GM23338 (cell line): Measurements from ENCODE around the gene ARRB1. TPM values are rescaled to one million over a fixed set of nuclear protein-coding genes. Genes with fewer than 3 reads are reported as not detected.
A peak's percentile ranks its signal among the peaks of the same experiment; 100 is the strongest.

Experiments
- ATAC-seq: fragments of 200-7000 bp; cut with Tn5 transposase; 3 replicates; pipeline ENCODE4 v1.9.1; 2020
- DNase-seq: peaks from one replicate; pipeline ENCODE4 v3.0.0-alpha.2; 2015; ENCODE audit warnings: low spot score
- H2AFZ ChIP-seq: fragments of 200-600 bp; sonication (generic); 2 replicates; pipeline ENCODE4 v1.8.0; 2016; ENCODE audit warnings: antibody characterized with exemption, mild to moderate bottlenecking, moderate library complexity
- H3F3A ChIP-seq: fragments of 200-600 bp; sonication (generic); replicated peaks from 2 replicates; pipeline ENCODE4 v1.8.0; 2017; ENCODE audit warnings: antibody characterized with exemption, mixed run types, low read depth
- H3K27ac ChIP-seq: fragments of 200-600 bp; sonication (generic); 2 replicates; pipeline ENCODE4 v1.6.1; 2016; ENCODE audit warnings: low read depth
- H3K27me3 ChIP-seq: fragments of 200-600 bp; sonication (generic); 2 replicates; pipeline ENCODE4 v1.8.0; 2016; ENCODE audit warnings: mild to moderate bottlenecking, mixed run types, moderate library complexity; ENCODE audit not compliant: insufficient read depth
- H3K36me3 ChIP-seq: fragments of 200-600 bp; sonication (generic); 2 replicates; pipeline ENCODE4 v1.8.0; 2016; ENCODE audit warnings: mild to moderate bottlenecking; ENCODE audit not compliant: insufficient read depth
- H3K4me1 ChIP-seq: fragments of 200-600 bp; sonication (generic); 2 replicates; pipeline ENCODE4 v1.8.0; 2016; ENCODE audit warnings: mild to moderate bottlenecking, moderate library complexity; ENCODE audit not compliant: insufficient read depth
- H3K4me2 ChIP-seq: fragments of 200-600 bp; sonication (generic); 2 replicates; pipeline ENCODE4 v1.7.1; 2017; ENCODE audit warnings: mixed run types
- H3K4me3 ChIP-seq: fragments of 200-600 bp; sonication (generic); 2 replicates; pipeline ENCODE4 v1.6.1; 2016; ENCODE audit warnings: mixed run types
- H3K79me2 ChIP-seq: fragments of 200-600 bp; sonication (generic); replicated peaks from 2 replicates; pipeline ENCODE4 v1.8.0; 2017; ENCODE audit warnings: mild to moderate bottlenecking; ENCODE audit not compliant: insufficient read depth
- H3K9me2 ChIP-seq: fragments of 200-600 bp; sonication (generic); 2 replicates; pipeline ENCODE4 v1.8.0; 2017; ENCODE audit not compliant: insufficient read depth
- H4K20me1 ChIP-seq: fragments of 200-600 bp; sonication (generic); replicated peaks from 2 replicates; pipeline ENCODE4 v1.8.0; 2017; ENCODE audit warnings: mild to moderate bottlenecking; ENCODE audit not compliant: insufficient read depth
- H3K27ac Mint-ChIP-seq: 2 replicates; pipeline ENCODE4 v1.8.0; 2020; ENCODE audit warnings: inconsistent platforms, mild to moderate bottlenecking, moderate library complexity, mixed read lengths
- H3K27me3 Mint-ChIP-seq: 3 replicates; pipeline ENCODE4 v1.8.0; 2022; ENCODE audit warnings: low read depth, mild to moderate bottlenecking, moderate library complexity, mixed read lengths, inconsistent platforms; ENCODE audit not compliant: insufficient read depth, poor library complexity
- H3K36me3 Mint-ChIP-seq: 3 replicates; pipeline ENCODE4 v1.8.0; 2021; ENCODE audit warnings: low read depth, mild to moderate bottlenecking, inconsistent platforms, moderate library complexity, mixed read lengths
- H3K4me1 Mint-ChIP-seq: 3 replicates; pipeline ENCODE4 v1.8.0; 2020; ENCODE audit warnings: mild to moderate bottlenecking, inconsistent platforms, mixed read lengths
- H3K4me3 Mint-ChIP-seq: 3 replicates; pipeline ENCODE4 v1.8.0; 2021; ENCODE audit warnings: moderate library complexity, mild to moderate bottlenecking, inconsistent platforms, mixed read lengths
- H3K9me3 Mint-ChIP-seq: 3 replicates; pipeline ENCODE4 v1.8.0; 2020; ENCODE audit warnings: moderate library complexity, mild to moderate bottlenecking, inconsistent platforms, mixed read lengths
- CREB1 ChIP-seq: fragments of 250-450 bp; sonication (Bioruptor Pico); IDR thresholded peaks from 2 replicates; pipeline ENCODE4 v1.5.0; 2020; ENCODE audit warnings: low read depth, mild to moderate bottlenecking, moderate library complexity
- CTCF ChIP-seq, 2 experiments: fragments of 200-600 bp in 1 of 2; sonication (generic) in 1 of 2; conservative IDR thresholded peaks; 2 replicates each; pipeline versions ENCODE4 v1.5.1 to v1.6.1; 2016 to 2017; ENCODE audit warnings: antibody characterized with exemption in 2 of 2, low read depth in 2 of 2, mild to moderate bottlenecking in 2 of 2, moderate library complexity in 1 of 2
- ETS1 ChIP-seq: IDR thresholded peaks from 2 replicates; pipeline ENCODE4 v1.6.1; 2016; ENCODE audit warnings: antibody characterized with exemption
- EZH2 ChIP-seq: fragments of 200-600 bp; sonication (generic); IDR thresholded peaks from one replicate; pipeline ENCODE4 v1.8.0; 2017; ENCODE audit warnings: antibody characterized with exemption, mild to moderate bottlenecking, low read depth; ENCODE audit not compliant: unreplicated experiment
- EZH2phosphoT487 ChIP-seq: fragments of 200-600 bp; sonication (generic); IDR thresholded peaks from one replicate; pipeline ENCODE4 v1.8.1; 2018; ENCODE audit warnings: antibody characterized with exemption; ENCODE audit not compliant: unreplicated experiment
- JUNB ChIP-seq: IDR thresholded peaks from one replicate; pipeline ENCODE4 v1.6.1; 2016; ENCODE audit warnings: antibody characterized with exemption; ENCODE audit not compliant: unreplicated experiment
- REST ChIP-seq: IDR thresholded peaks from one replicate; pipeline ENCODE4 v1.6.1; 2018; ENCODE audit warnings: antibody characterized with exemption; ENCODE audit not compliant: unreplicated experiment
- STAT1 ChIP-seq: IDR thresholded peaks from one replicate; pipeline ENCODE4 v1.6.1; 2016; ENCODE audit warnings: antibody characterized with exemption; ENCODE audit not compliant: unreplicated experiment
- ZNF462 ChIP-seq: fragments of 250-450 bp; sonication (Bioruptor Pico); IDR thresholded peaks from 2 replicates; pipeline ENCODE4 v1.5.0; 2020; ENCODE audit warnings: mild to moderate bottlenecking, moderate library complexity
- polyA plus RNA-seq: library from polyadenylated mRNA; unstranded; fragments of >200 nt; fragmentation: Nextera tagmentation; extraction: Ambion mirVana; gene quantifications from 2 replicates; pipeline ENCODE4 v1.2.1, GENCODE V29; 2016
- total RNA-seq: library from RNA; depleted of rRNA; stranded (reverse); fragments of >200 nt; shearing (Covaris generic); gene quantifications from 2 replicates; pipeline ENCODE4 v1.2.3, GENCODE V29; 2014

Gene ARRB1
- total and polyA plus RNA-seq, 2 experiments from 2014 or later: 6.3 to 11.1 TPM

GRCh38 chr11:75229466-75229865 is 122.0 kb downstream of the ARRB1 start (continued):
- no peak for TF ChIP-seq REST
- no peak for TF ChIP-seq JUNB
- TF ChIP-seq CREB1 (CRISPR knock-in tag): no peak
- TF ChIP-seq EZH2phosphoT487: no peak
- no peak for TF ChIP-seq CTCF (conservative IDR thresholded peaks at IDR 0.05; ENCODE audit: low read depth in 2 of 2)
- no peak for TF ChIP-seq EZH2

- Histone ChIP-seq H3K27ac (no peak overlapping the region), H3F3A (no peaks in the 10 kb centered on the region), H3K36me3 (no peaks in the 10 kb centered on the region), H3K4me1 (no peaks in the 10 kb centered on the region), H2AFZ (no peak overlapping the region), H3K4me3 (no peak overlapping the region), H3K79me2 (no peaks in the 10 kb centered on the region), H3K4me2 (no peak overlapping the region), H4K20me1 (0 out of 2 replicates have a peak, but pooled peaks cover 8% of the 10 kb centered on the region), H3K9me2 (no peaks in the 10 kb centered on the region), H3K27me3 (no peaks in the 10 kb centered on the region)
- DNase-seq (no peak), ATAC-seq (no peak)
- H3K27ac Mint-ChIP-seq: no peak overlapping the region
- no peaks in the 10 kb centered on the region for H3K9me3 Mint-ChIP-seq
- TF ChIP-seq EZH2phosphoT487: no peak
- TF ChIP-seq STAT1: no peak
- TF ChIP-seq ETS1: no peak
- no peak for TF ChIP-seq ZNF462 (CRISPR knock-in tag)
- peak in 1 of 2 experiments; percentile 12; a peak in 1 of 4 replicates for TF ChIP-seq CTCF (conservative IDR thresholded peaks at IDR 0.05; ENCODE audit: low read depth in 2 of 2)
- H3K4me3 Mint-ChIP-seq: no peak overlapping the region
- peaks cover 5% of the 10 kb centered on the region; the same call in 2 of the 3 replicates for H3K4me1 Mint-ChIP-seq
- peaks cover 2% of the 10 kb centered on the region for H3K27me3 Mint-ChIP-seq
- no peaks in the 10 kb centered on the region for H3K36me3 Mint-ChIP-seq
Measured at GRCh38 chr11:75225794-75226193, 125.7 kb downstream of the ARRB1 start.
